Left ventricle myocardium inferior (tissue), 1 donor: ENCODE results near the gene LHFPL5. TPM values are rescaled to one million over a fixed set of nuclear protein-coding genes. Genes with fewer than 3 reads are reported as not detected.

Experiments used
- DNase-seq: peaks from one replicate; pipeline ENCODE4 v3.0.0-alpha.2; 2020
- H3K27ac ChIP-seq: fragments of 200-600 bp; replicated peaks from 2 replicates; pipeline ENCODE4 v1.8.0; 2021
- H3K27me3 ChIP-seq: fragments of 200-600 bp; 2 replicates; pipeline ENCODE4 v1.8.0; 2021; ENCODE audit warnings: low read depth
- H3K36me3 ChIP-seq: fragments of 200-600 bp; 2 replicates; pipeline ENCODE4 v1.8.0; 2021
- H3K4me1 ChIP-seq: fragments of 200-600 bp; 2 replicates; pipeline ENCODE4 v1.8.0; 2021
- H3K4me3 ChIP-seq: fragments of 200-600 bp; 2 replicates; pipeline ENCODE4 v1.8.0; 2021; ENCODE audit warnings: mild to moderate bottlenecking, moderate library complexity
- H3K9me3 ChIP-seq: fragments of 200-600 bp; replicated peaks from 2 replicates; pipeline ENCODE4 v1.8.0; 2021
- CTCF ChIP-seq: fragments of 200-600 bp; IDR thresholded peaks from 2 replicates; pipeline ENCODE4 v1.8.0; 2021; ENCODE audit warnings: antibody characterized with exemption, mild to moderate bottlenecking, borderline replicate concordance
- intact Hi-C: fragments of 100-400 bp; cut with micrococcal nuclease; formaldehyde crosslinking; loops from one replicate; pipeline ENCODE4 v1.11.0; 2022
- total RNA-seq: library from RNA; stranded (reverse); fragmentation: NEBNext Ultra II Directional; extraction: Animal tissue kit (Norgen Biotek cat#: 25700); gene quantifications from one replicate; pipeline ENCODE4 v1.2.1, GENCODE V29; 2021
- donor health status: DM: no; HTN: yes; CAD: no; lungs with severe emphysema.

LHFPL5 gene
- total RNA-seq, 1 donor from 2014 or later = not detected

- no peaks in the 10 kb centered on the region for H3K36me3 ChIP-seq
- H3K27me3 ChIP-seq = peaks cover 99% of the 10 kb centered on the region
- no peak for DNase-seq
- no peaks in the 10 kb centered on the region for H3K9me3 ChIP-seq
- no peaks in the 10 kb centered on the region for H3K4me1 ChIP-seq
- intact Hi-C loops = no loop called here
- no peak overlapping the region for H3K27ac ChIP-seq
- TF ChIP-seq CTCF = no peak
- H3K4me3 ChIP-seq = no peak overlapping the region
Measured at GRCh38 chr6:35786810-35787209, 18.3 kb upstream of the LHFPL5 start.

- no peaks in the 10 kb centered on the region for H3K9me3 ChIP-seq
- peaks cover 99% of the 10 kb centered on the region for H3K27me3 ChIP-seq
- DNase-seq = no peak
- intact Hi-C loops = no loop called here
- H3K4me1 ChIP-seq = no peaks in the 10 kb centered on the region
- no peaks in the 10 kb centered on the region for H3K36me3 ChIP-seq
- H3K4me3 ChIP-seq = no peak overlapping the region
- no peak for TF ChIP-seq CTCF
- no peak overlapping the region for H3K27ac ChIP-seq
Measured at GRCh38 chr6:35787266-35788218, 17.6 kb upstream of the LHFPL5 start.

- no peak for TF ChIP-seq CTCF
- Histone ChIP-seq H3K27me3 (peaks cover 94% of the 10 kb centered on the region), H3K27ac (no peak overlapping the region), H3K9me3 (no peaks in the 10 kb centered on the region), H3K36me3 (no peaks in the 10 kb centered on the region), H3K4me1 (no peaks in the 10 kb centered on the region), H3K4me3 (no peak overlapping the region)
- DNase-seq = no peak
- intact Hi-C loops = no loop called here
Measured at GRCh38 chr6:35788423-35788982, 16.6 kb upstream of the LHFPL5 start.

- Histone ChIP-seq H3K27me3 (peaks cover 87% of the 10 kb centered on the region), H3K4me3 (no peak overlapping the region), H3K36me3 (no peaks in the 10 kb centered on the region), H3K27ac (no peak overlapping the region), H3K9me3 (no peaks in the 10 kb centered on the region), H3K4me1 (no peaks in the 10 kb centered on the region)
- DNase-seq = no peak
- no peak for TF ChIP-seq CTCF
- intact Hi-C loops = no loop called here
Measured at GRCh38 chr6:35790683-35791082, 14.5 kb upstream of the LHFPL5 start.

GRCh38 chr6:35794536-35795452 is 10.4 kb upstream of the LHFPL5 start:
- no peak for TF ChIP-seq CTCF
- H3K27me3 ChIP-seq = peaks cover 78% of the 10 kb centered on the region
- H3K9me3 ChIP-seq = no peaks in the 10 kb centered on the region
- intact Hi-C loops = no loop called here
- H3K4me1 ChIP-seq = no peaks in the 10 kb centered on the region
- H3K36me3 ChIP-seq = no peaks in the 10 kb centered on the region
- no peak for DNase-seq
- H3K4me3 ChIP-seq = no peak overlapping the region
- H3K27ac ChIP-seq = no peak overlapping the region
